Uterus (tissue), 2 donors: Measurements from ENCODE around the gene ATP6V0E2.

Experiments used
- CTCF ChIP-seq, 4 experiments: fragments of 200-600 bp in 2 of 4; fragments of 450-650 bp in 2 of 4; sonication (generic) in 2 of 4; IDR thresholded peaks; one replicate each; pipeline ENCODE4 v1.5.1; 2016 to 2019; ENCODE audit warnings: antibody characterized with exemption in 4 of 4, mild to moderate bottlenecking in 2 of 4, moderate library complexity in 1 of 4
- POLR2A ChIP-seq, 2 donors: fragments of 450-650 bp; IDR thresholded peaks; one replicate each; pipeline ENCODE4 v1.6.1; 2016; ENCODE audit warnings: antibody characterized with exemption in 2 of 2, mild to moderate bottlenecking in 1 of 2, moderate library complexity in 1 of 2

- TF ChIP-seq CTCF (IDR thresholded peaks at IDR 0.05) (no peak), POLR2A (IDR thresholded peaks at IDR 0.05) (no peak)
Observed at GRCh38 chr7:149884541-149884940, 10.8 kb downstream of the ATP6V0E2 start.
